RKO (cell line): ENCODE data around the gene PHPT1.
"Not testable (repeated sequence)": the region's sequence is repeated elsewhere in the genome, so short reads cannot be mapped to it uniquely, and the experiment has no call there.

Source experiments
- DNase-seq: peaks from one replicate; pipeline ENCODE4 v3.0.0-alpha.2; 2016; ENCODE audit warnings: low spot score

PHPT1 gene

DNA sequence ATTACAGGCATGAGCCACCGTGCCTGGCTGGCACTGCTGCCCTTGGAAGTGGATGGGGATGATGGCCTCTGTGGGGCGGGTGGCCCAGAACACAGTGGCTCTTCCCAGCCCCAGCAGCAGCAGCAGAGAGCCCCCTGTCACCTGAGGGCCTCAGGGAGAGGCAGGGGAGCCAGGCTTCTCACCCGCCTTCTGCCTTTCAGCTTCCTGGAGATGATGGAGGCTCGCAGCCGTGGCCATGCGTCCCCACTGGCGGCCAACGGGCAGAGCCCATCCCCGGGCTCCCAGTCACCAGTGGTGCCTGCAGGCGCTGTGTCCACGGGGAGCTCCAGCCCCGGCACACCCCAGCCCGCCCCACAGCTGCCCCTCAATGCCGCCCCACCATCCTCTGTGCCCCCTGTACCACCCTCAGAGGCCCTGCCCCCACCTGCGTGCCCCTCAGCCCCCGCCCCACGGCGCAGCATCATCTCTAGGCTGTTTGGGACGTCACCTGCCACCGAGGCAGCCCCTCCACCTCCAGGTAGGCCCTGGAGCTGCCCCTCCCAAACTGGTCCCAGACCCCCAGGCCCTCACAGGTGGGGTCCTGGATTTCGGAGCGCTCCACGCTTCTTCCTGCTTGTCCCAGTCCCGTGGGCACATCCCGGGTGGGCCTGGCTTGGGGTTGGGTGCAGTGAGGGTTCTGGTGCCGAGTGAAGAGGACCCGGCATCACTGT, 11.9 kb upstream of the PHPT1 start:
- no peak for DNase-seq

DNA sequence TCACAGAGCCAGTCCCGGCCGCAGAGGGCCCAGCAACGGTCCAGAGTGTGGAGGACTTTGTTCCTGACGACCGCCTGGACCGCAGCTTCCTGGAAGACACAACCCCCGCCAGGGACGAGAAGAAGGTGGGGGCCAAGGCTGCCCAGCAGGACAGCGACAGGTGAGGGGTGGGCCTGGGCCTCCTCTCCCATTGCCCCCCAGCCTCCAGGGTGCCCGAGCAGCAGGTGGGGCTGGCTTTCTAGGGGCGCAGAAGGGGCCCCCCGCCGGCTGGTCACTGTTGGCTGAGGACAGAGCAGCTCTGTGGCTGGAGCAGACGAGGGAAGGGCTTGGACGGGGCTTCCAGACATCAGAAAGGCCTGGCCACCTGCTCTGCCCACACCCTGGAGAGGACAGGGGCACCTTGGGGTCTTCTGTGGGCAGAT, 11.3 kb upstream of the PHPT1 start:
- not testable (repeated sequence) for DNase-seq

DNA sequence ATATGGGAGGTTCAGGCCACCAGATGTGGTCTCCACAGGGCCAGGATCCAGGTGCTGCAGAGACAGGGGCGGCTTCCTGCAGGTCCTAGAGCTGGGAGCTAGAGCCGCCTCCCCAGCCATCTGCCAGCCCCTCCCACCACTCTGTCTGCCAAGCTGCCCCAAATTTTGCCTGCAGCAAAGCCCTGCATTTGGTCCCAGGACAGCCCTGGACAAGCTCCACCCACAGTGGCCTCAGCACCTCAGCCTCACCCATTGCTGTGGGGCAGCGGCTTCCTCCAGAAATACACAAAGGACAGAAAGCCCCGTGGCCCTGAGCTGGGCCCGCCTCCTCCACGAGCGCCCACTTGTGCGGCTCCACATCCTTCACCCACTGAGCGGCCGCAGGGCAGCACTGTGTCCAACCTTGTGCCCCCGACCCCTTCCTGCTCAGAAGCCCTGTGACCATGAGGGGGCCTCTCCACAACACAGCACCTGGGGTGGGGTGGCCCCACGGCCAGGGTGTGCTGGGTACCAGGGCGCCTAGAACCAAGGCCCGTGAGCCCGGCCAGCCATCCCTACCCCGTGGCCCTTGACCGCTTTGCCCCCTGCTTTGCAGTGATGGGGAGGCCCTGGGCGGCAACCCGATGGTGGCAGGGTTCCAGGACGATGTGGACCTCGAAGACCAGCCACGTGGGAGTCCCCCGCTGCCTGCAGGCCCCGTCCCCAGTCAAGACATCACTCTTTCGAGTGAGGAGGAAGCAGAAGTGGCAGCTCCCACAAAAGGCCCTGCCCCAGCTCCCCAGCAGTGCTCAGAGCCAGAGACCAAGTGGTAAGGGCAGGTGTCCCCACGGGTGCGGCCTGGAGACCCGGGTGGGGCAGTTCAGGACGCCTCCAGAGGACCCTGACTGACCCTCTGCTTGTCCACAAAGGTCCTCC, 10.6 kb upstream of the PHPT1 start:
- DNase-seq = no peak

DNA sequence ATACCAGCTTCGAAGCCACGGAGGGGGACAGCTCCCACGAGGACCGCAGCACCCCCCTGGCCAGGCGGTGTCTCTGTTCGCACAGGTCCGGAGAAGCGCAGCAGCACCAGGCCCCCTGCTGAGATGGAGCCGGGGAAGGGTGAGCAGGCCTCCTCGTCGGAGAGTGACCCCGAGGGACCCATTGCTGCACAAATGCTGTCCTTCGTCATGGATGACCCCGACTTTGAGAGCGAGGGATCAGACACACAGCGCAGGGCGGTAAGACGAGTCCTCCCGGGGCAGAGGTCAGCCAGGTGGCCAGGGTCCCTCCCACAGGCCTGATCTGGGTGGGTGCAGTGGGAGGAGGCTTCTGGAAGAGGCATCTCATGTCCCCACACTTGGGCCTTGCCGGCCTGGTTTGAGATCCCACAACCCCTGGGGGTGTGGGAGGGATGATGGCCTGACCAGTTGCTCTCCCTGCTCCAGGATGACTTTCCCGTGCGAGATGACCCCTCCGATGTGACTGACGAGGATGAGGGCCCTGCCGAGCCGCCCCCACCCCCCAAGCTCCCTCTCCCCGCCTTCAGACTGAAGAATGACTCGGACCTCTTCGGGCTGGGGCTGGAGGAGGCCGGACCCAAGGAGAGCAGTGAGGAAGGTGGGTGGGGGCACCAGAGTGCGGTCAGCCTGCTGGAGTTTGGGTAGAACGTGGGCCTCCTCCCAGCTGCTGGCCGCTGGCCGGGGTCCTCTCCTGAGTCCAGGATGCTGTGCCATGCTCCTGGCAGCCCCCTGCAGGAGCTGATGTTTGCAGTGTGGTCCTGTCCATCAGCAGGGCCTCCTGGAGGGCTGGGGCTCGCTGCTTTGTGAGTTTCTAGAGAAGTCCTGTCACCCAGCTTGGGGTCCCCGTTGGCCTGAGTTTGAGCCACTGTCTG, 9.7 kb upstream of the PHPT1 start:
- no peak for DNase-seq

DNA sequence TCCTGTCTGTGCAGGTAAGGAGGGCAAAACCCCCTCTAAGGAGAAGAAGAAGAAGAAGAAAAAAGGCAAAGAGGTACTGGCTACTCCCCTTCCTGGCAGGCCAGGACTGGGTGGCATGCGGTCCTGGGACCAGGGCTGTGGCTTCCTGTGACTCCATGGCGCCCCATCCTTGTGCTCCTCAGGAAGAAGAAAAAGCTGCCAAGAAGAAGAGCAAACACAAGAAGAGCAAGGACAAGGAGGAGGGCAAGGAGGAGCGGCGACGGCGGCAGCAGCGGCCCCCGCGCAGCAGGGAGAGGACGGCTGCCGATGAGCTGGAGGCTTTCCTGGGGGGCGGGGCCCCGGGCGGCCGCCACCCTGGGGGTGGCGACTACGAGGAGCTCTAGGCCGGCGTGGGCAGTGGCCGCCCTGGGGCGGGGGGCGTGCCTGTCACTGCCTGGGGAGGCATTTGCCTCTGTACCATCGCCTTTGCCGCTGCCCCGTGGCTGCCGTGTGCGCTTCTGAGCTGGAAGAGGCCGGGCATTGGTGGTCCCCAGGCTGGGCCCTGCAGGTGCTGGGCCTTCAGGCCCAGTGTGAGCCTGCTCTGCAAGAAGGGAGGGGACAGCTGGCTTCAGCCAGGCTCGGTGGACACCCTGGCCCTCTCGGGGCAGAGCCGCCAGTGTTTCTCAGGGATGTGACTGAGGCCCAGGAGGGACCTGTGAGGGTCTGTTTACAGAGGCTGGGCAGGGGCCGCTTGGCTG, 8.9 kb upstream of the PHPT1 start:
- no peak for DNase-seq

DNA sequence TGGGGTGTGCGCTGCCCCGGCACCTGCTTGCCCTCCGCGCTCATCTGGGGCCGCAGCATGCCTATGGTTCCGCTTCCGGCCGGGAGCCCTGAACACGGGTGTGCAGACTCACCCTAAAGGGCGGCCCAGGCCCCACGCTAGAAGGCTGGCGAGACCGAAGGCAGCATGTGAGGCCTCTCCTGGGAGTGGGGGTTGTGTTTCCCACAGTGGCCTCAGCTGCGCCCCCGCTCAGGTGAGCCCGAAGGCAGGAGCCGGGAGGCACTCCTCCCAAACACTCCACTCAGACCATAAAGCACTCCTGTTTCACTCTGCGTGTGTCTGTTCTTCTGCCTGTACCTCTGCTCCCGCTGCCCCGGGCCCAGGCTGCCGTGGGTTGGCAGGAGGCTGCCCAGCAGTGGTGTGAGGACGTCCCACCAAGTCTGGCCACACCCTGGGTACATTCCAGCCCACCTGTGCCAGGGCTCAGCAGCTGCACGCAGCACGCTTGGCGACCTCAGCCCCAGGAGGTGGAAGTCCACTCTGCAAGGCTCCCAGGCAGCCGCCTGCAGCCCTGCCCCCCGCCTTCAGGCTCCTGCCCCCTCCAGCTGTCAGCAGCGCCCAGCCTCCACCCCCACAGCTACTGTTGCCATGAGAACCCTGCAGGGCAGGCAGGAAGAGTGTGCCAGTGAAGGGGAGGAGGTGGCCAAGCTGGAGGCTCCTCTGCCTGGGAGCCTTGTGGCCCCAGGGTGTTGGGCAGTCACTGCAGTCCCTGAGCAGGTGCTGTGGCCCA, 8.1 kb upstream of the PHPT1 start:
- DNase-seq = no peak

DNA sequence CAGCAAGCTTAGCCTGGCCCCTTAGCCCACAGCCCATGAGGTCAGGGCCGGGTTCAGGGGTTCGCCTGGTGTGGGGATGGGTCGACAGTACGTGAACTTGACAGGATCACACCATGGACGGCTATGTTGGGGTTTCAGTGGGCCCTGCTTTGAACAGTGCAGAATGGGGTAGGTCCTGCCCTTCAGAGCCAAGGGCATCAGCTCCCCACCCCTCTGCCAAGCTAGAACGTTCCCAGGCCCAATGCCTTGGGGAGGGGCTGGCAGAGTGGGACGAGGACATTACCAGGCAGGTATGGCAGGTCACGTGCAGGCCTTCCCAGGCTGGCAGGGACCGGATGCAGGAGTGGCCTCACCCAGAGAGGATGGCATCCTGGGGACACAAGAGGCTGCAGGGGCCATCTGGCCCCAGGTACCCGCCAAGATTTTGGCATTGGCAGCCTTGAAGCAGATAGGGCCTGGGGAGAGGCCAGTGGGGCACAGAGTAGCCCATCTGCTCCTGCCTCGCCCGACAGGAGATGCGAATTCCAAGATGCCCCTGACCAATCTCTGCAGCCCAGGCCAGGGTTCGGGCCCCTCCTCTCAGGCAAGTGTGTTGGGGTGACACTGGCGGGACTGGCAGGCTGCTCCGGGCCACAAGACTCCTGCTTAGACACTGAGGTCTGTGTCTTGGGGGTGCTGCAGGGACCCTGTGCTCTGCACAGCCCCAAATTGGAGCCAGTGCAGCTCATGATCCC, 7.4 kb upstream of the PHPT1 start:
- DNase-seq = not testable (repeated sequence)

DNA sequence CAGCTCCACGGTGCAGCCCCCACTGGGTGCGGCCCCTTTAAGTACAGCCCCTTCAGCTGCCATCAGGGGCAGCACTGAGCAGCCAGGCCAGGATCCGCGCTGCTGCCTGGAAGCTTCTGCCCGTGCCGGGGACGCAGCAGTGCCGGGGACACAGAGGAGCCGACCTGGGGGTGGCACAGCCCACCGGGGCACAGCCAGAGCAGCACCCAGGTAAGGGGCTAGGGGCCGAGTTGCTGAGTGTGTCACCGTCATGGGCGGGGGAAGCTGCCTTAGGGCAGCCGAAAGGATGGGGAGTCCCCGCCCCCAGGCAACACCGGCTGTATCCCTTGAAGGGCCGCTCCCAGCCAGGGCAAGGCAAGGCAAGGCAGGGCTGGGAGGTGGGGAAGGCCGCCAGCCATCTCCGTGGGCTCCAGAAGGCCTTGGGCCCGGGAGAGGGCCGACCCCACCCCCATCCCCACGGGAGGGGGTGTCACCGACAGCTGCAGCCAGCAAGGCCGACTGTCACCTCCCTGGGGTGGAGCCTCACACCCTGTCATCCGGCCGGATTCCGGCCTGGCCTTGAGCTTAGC, 6.7 kb upstream of the PHPT1 start, which contains the start of gene AJM1:
AJM1 (plus strand) TSS at position 99 of the 569 bp plus-strand sequence. CDS start 1,937 bp downstream, outside the sequence.
- DNase-seq = peak; percentile 91

DNA sequence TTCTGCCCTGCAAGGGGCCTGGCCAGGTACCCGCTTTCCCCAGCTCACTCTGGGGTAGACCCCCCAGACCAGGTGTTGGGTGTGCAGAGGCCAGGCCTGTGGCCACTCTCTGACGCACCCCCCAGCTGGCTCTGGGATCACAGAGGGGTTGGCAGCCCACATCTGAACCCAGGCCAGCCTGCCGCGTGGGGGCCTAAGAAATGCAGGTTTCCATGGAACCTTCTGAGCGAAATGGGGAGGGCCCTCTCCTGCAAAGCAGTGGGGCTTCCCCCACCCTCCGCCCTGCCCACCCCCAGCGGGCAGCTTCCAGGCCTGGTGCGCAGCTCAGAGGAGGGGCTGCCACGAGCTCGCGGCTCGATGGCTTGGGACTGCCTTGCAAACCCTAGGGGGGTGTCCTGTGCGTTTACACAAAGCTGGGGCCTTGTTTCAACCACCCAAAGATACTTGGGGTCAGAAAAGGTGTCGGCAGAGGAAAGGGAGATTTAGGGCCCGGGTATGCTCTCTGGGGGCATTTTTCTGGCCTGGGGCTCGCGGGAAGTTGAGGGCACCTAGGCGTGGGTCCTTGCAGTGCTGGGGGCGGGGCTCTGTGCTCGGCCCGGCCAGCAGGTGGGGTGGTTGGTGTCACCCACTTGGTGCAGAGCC, 5.9 kb upstream of the PHPT1 start:
- not testable (repeated sequence) for DNase-seq

DNA sequence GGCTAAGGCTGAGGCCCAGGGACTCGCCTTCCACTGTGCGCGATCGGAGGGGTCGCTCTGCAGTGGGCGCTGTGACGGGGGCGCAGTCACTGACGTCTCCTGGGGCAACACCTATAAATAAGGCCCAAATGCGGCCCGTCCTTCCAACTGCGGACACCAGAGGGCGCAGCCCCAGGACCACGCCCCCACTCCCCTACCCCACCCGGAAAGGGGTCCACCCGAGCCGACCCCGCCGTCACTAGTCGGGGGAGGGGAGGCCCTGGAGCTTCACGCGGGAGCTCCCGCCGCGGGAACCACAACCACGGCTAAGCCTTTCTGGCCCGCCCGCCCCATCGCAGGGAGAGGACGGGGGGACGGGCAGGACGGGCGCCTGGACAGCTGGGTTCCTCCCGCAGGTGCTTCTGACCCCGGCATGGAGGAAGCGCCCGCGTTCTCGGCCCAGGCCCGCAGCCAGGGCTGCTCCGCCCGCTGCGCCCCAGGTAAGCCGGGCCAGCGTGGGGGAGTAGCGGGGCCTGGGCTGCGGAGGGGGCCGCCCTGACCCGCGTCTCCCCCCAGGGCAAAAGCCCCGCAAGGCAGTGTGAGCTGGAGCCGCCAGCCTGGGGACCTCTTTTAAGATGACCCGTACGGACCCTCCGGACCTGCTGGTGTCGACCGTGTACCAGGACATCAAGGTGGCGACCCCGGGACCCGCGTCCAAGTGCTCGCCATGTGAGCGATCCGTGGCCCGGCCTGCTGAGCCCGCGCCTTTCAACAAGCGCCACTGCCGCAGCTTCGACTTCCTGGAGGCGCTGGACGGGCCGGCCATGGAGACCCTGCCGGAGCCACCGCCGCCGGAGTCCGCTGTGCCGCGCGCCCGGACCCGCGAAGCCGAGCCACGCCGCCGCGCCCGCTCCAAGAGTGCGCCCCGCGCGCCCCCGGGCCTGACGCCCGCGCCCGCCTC, 5.1 kb upstream of the PHPT1 start:
- DNase-seq = not testable (repeated sequence)

DNA sequence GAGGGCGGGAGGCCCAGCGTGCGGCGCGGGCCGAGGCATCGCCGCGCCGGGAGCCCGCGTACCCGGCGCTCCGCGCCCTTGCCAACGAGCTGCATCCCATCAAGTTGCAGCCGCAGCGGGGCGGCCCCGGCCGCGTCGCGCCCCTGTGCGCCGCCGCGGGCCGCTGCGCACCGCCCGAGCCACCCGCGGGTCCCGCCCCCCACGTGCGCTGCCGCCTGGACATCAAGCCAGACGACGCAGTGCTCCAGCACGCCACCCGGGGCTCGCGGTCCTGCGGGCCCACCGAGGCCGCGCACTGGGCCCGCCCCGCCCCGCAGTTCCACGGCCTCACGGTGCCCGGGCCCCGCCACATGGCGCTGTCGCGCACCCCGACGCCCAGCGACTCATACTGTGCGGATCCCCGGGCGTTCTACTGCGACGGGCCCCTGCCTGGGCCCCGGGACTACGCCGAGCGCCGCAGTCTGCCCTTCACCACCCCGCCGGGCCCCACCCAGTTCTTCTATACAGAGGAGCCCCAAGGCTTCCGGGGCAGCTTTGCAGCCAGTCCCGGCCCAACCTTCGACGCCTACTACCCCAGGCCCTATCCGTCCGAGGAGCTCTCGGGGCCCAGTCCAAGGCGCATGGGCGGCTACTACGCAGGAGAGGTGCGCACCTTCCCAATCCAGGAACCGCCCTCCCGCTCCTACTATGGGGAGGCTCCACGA, 4.3 kb upstream of the PHPT1 start:
- DNase-seq = no peak

DNA sequence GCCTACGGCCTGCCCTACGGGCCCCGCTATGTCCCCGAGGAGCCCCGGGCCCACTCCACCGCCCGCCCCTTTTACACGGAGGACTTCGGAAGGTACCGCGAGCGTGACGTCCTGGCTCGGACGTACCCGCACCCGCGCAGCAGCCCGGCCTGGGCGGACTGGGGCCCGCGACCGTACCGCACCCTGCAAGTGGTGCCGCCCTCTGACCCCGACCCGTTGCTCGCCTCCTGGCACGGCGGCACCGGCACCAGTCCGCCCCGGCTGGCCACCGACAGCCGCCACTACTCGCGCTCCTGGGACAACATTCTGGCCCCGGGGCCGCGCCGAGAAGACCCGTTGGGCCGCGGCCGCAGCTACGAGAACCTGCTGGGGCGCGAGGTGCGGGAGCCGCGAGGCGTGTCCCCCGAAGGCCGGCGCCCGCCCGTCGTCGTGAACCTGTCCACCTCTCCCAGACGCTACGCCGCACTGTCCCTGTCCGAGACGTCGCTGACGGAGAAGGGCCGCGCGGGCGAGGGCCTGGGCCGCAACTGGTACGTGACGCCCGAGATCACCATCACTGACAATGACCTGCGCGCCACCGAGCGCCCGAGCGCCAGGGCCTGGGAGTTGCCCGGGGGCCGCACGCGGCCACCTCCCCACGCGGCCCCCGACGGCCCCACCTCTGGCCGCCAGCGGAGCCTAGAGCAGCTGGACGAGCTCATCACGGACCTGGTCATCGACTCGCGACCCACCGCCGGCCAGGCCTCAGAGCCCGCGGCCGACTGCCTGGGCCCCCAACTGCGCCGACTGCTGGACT, 3.5 kb upstream of the PHPT1 start:
- DNase-seq = no peak

DNA sequence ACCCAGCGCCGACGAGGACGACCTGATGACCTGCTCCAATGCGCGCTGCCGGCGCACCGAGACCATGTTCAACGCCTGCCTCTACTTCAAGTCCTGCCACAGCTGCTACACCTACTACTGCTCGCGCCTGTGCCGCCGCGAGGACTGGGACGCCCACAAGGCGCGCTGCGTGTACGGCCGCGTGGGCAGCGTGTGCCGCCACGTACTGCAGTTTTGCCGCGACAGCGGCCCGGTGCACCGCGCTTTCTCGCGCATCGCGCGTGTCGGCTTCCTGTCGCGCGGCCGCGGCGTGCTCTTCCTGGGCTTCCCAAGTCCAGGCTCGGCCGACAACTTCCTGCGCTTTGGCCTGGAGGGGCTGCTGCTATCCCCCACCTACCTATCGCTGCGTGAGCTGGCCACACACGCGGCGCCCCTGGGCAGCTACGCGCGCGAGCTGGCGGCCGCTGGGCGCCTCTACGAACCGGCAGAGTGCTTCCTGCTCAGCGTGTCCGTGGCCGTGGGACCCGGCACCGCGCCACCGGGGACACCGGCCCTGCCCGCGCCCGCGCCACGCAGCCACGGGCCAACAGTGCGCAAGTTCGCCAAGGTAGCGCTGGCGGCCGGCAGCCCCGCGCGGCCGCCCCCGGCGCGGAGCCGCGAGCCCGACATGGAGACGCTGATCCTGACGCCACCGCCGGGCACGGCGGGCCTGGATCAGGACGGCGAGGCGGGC, 2.7 kb upstream of the PHPT1 start:
- no peak for DNase-seq

DNA sequence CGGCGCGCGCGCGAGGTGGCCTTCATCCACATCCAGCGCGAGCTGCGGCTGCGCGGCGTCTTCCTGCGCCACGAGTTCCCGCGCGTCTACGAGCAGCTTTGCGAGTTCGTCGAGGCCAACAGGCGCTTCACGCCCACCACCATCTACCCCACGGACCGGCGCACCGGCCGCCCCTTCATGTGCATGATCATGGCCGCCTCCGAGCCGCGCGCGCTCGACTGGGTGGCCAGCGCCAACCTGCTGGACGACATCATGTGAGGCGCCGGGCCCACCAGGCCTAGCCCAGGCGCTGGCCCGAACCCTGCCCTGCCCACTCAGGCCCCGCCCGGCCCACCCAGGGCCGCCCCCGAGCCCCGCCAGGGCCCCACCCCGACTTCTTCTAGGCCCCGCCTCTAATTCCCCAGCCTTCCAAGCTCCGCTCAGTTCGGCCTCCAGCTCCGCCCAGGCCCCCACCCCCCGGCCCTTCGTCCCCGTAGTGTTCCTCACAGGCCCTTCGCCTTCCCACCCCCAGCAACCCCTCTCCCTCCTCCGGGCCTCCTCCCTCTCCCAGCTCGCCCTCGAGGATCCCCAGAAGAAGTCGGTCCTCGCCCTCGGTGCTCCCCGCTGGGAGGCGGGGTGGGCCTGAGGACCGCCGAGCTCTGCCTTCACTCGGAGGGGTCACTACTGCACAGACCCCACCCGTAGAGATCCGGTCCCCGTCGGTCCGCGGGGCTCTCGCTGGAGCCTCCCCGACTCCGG, 2.0 kb upstream of the PHPT1 start:
- no peak for DNase-seq

DNA sequence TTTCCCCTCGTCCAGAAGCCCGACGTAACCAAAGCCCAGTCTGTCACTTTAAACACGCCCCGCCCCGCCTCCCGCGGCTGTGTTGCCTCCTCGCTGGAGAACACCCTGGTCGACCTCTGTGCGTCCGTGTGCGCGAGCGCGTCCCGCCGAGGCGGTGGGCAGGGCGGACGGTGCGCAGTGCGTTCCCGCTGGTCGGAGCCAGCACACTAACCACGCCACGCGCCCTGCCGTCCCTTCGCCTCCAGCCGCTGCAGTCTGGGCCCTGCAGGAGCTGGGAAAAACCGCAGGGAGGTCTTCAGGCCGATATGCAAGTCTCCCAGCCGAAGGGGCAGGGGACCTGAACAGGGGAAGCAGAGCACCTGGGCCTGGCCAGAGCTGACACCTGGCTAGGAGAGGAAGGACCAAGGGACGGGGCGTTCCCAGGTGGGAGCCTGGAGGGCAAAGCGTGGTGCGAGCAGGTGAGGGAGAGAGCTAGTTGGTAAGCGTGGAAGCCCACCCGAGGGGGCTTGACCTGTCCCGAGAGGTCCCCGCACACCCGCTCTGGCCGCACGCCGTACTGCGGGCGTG, 1.3 kb upstream of the PHPT1 start:
- DNase-seq = peak; percentile 97
